ENCODE data around the gene SFSWAP. TPM values are rescaled to one million over a fixed set of nuclear protein-coding genes. Genes with fewer than 3 reads are reported as not detected.
A peak's percentile ranks its signal among the peaks of the same experiment; 100 is the strongest.

Gene SFSWAP
- total RNA-seq, 1 experiment from 2014 or later: 76.3 TPM

- H3K4me3 Mint-ChIP-seq: no peak overlapping the region
- POLR2A ChIA-PET: no interaction called here
- H3K27me3 Mint-ChIP-seq (ENCODE audit: low read depth): peaks cover 6% of the 10 kb centered on the region; the same call in 1 of the 2 replicates
- 0 out of 2 replicates have a peak, but pooled peaks have one; percentile 4 for TF ChIP-seq SP1 (CRISPR knock-in tag; conservative IDR thresholded peaks at IDR 0.05)
- TF ChIP-seq ZNF121 (CRISPR knock-in tag; IDR thresholded peaks at IDR 0.05): no peak
- H3K4me1 Mint-ChIP-seq: peaks cover 25% of the 10 kb centered on the region
- ATAC-seq (peak; percentile 9; the same call in 1 of the 2 replicates), DNase-seq (ENCODE audit: low spot score) (no peak)
- CTCF ChIA-PET: no interaction called here
- peak overlapping the region; percentile 4 for H3K27ac Mint-ChIP-seq
- H3K9me3 Mint-ChIP-seq: peaks cover 6% of the 10 kb centered on the region; the same call in 1 of the 2 replicates
- no peaks in the 10 kb centered on the region for H3K36me3 Mint-ChIP-seq
Measured at GRCh38 chr12:131682510-131682895, 28.4 kb upstream of the SFSWAP start.

- no peak overlapping the region for H3K4me3 Mint-ChIP-seq
- H3K27me3 Mint-ChIP-seq (ENCODE audit: low read depth): peaks cover 6% of the 10 kb centered on the region; the same call in 1 of the 2 replicates
- DNase-seq (ENCODE audit: low spot score) (no peak), ATAC-seq (no peak)
- no peak for TF ChIP-seq IRF1 (CRISPR knock-in tag; IDR thresholded peaks at IDR 0.05)
- no peak for TF ChIP-seq FOXP1 (CRISPR knock-in tag; IDR thresholded peaks at IDR 0.05; ENCODE audit: borderline replicate concordance)
- no peak for TF ChIP-seq ZMAT4 (CRISPR knock-in tag; IDR thresholded peaks at IDR 0.05)
- TF ChIP-seq CREB1 (CRISPR knock-in tag; IDR thresholded peaks at IDR 0.05): no peak
- TF ChIP-seq GTF2I (CRISPR knock-in tag; conservative IDR thresholded peaks at IDR 0.05): no peak
- no peak for TF ChIP-seq KAT7 (CRISPR knock-in tag; IDR thresholded peaks at IDR 0.05; ENCODE audit: borderline replicate concordance)
- TF ChIP-seq FOXP4 (CRISPR knock-in tag; IDR thresholded peaks at IDR 0.05): no peak
- TF ChIP-seq MXD4 (CRISPR knock-in tag; IDR thresholded peaks at IDR 0.05; ENCODE audit: borderline replicate concordance): no peak
- H3K9me3 Mint-ChIP-seq: peaks cover 12% of the 10 kb centered on the region; the same call in 1 of the 2 replicates
- H3K36me3 Mint-ChIP-seq: no peaks in the 10 kb centered on the region
- ChIA-PET POLR2A (no interaction called here), CTCF (interaction anchor here (1.3 kb wide), 1 partner anchor 11 kb away, joined by 3 read pairs; no protein-coding TSS in a partner anchor)
- peaks cover 25% of the 10 kb centered on the region for H3K4me1 Mint-ChIP-seq
- H3K27ac Mint-ChIP-seq: peak overlapping the region; percentile 16
Measured at GRCh38 chr12:131683266-131684014, 27.4 kb upstream of the SFSWAP start.

- CTCF ChIA-PET: interaction anchor here (1.3 kb wide), 1 partner anchor 10 kb away, joined by 3 read pairs; no protein-coding TSS in a partner anchor
- Mint-ChIP-seq H3K4me1 (peaks cover 25% of the 10 kb centered on the region), H3K27me3 (ENCODE audit: low read depth) (peaks cover 6% of the 10 kb centered on the region; the same call in 1 of the 2 replicates), H3K36me3 (no peaks in the 10 kb centered on the region), H3K9me3 (peaks cover 19% of the 10 kb centered on the region), H3K27ac (no peak overlapping the region), H3K4me3 (no peak overlapping the region)
- POLR2A ChIA-PET: no interaction called here
- ATAC-seq: no peak
- no peak for DNase-seq (ENCODE audit: low spot score)
- TF ChIP-seq ERG (CRISPR knock-in tag; IDR thresholded peaks at IDR 0.05) (no peak), RELA (CRISPR knock-in tag; IDR thresholded peaks at IDR 0.05; ENCODE audit: borderline replicate concordance) (no peak), JUN (CRISPR knock-in tag; IDR thresholded peaks at IDR 0.05) (no peak), MLX (CRISPR knock-in tag; IDR thresholded peaks at IDR 0.05) (no peak), FOXP4 (CRISPR knock-in tag; IDR thresholded peaks at IDR 0.05) (no peak), ZMAT4 (CRISPR knock-in tag; IDR thresholded peaks at IDR 0.05) (no peak), E2F1 (CRISPR knock-in tag; IDR thresholded peaks at IDR 0.05) (no peak), PREB (CRISPR knock-in tag; IDR thresholded peaks at IDR 0.05; ENCODE audit: borderline replicate concordance) (no peak), MYBL2 (CRISPR knock-in tag; IDR thresholded peaks at IDR 0.05) (no peak), HMGA2 (CRISPR knock-in tag; IDR thresholded peaks at IDR 0.05) (no peak)
Measured at GRCh38 chr12:131684015-131684725, 26.7 kb upstream of the SFSWAP start.
